Superior temporal gyrus (tissue), 1 donor: ENCODE results near the gene EFCAB6.

Source experiments
- DNase-seq: peaks from one replicate; pipeline ENCODE4 v3.0.0-alpha.2; 2016; ENCODE audit errors: extremely low spot score

EFCAB6 gene

GRCh38 chr22:43749473-43749872, 62.6 kb downstream of the EFCAB6 start:
- no peak for DNase-seq

GRCh38 chr22:43747877-43748276, 64.2 kb downstream of the EFCAB6 start:
- DNase-seq, result no peak

- no peak for DNase-seq
These were observed 65.0 kb downstream of the EFCAB6 start for GRCh38 chr22:43747058-43747457.

- peak; percentile 23 for DNase-seq
These were observed 66.2 kb downstream of the EFCAB6 start for GRCh38 chr22:43745783-43746356.

- DNase-seq, result no peak
These were observed 66.7 kb downstream of the EFCAB6 start for GRCh38 chr22:43745411-43745770.

- no peak for DNase-seq
These were observed 67.2 kb downstream of the EFCAB6 start for GRCh38 chr22:43744700-43745410.

GRCh38 chr22:43743929-43744643, 68.0 kb downstream of the EFCAB6 start:
- DNase-seq, result no peak

- DNase-seq, result no peak
These were observed 69.0 kb downstream of the EFCAB6 start for GRCh38 chr22:43743131-43743530.

GRCh38 chr22:43742154-43742950, 69.8 kb downstream of the EFCAB6 start:
- no peak for DNase-seq

- DNase-seq, result no peak
These were observed 71.4 kb downstream of the EFCAB6 start for GRCh38 chr22:43740587-43741270.

- DNase-seq, result no peak
These were observed 72.2 kb downstream of the EFCAB6 start for GRCh38 chr22:43739851-43740379.

- no peak for DNase-seq
These were observed 74.8 kb downstream of the EFCAB6 start for GRCh38 chr22:43737150-43737828.

GRCh38 chr22:43736651-43737050, 75.5 kb downstream of the EFCAB6 start:
- DNase-seq, result no peak

GRCh38 chr22:43734370-43735150, 77.5 kb downstream of the EFCAB6 start:
- peak; percentile 36 for DNase-seq

- DNase-seq, result no peak
These were observed 79.0 kb downstream of the EFCAB6 start for GRCh38 chr22:43733138-43733537.

- no peak for DNase-seq
These were observed 80.1 kb downstream of the EFCAB6 start for GRCh38 chr22:43731988-43732387.

- no peak for DNase-seq
These were observed 85.1 kb downstream of the EFCAB6 start for GRCh38 chr22:43726964-43727543.

- DNase-seq, result no peak
These were observed 85.8 kb downstream of the EFCAB6 start for GRCh38 chr22:43726322-43726721.

- DNase-seq, result no peak
These were observed 88.3 kb downstream of the EFCAB6 start for GRCh38 chr22:43723816-43724215.

- peak; percentile 53 for DNase-seq
These were observed 89.7 kb downstream of the EFCAB6 start for GRCh38 chr22:43722444-43722843.
